HG03025 (cell line): Measurements from ENCODE around the gene CYP1A2.
"Not testable (repeated sequence)": the region's sequence is repeated elsewhere in the genome, so short reads cannot be mapped to it uniquely, and the experiment has no call there.

Experiments
- ATAC-seq: cut with Tn5 transposase; IDR thresholded peaks from one replicate; pipeline ENCODE4 v1.9.1; 2021; ENCODE audit warnings: mild to moderate bottlenecking, moderate library complexity; ENCODE audit not compliant: unreplicated experiment, low FRiP score

The CYP1A2 gene

DNA sequence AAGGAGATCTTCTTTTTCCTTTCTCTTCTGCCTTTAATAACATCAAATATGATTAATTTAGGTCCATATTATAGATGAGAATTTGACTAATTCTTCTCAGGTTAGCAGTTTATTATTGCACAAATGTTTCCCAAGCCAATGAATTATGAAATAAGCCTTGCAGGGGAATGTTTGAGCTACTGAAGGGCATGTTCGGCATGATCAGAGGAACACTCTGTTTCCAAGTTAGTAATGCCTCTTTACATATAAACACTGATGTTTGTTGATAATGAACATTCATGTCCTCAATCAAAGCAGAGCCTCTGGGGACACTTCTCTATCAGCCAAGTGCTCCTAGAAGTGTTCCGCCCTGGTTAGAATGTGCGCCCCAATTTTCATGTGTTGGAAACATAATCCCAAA, 13.3 kb upstream of the CYP1A2 start:
- no peak for ATAC-seq

DNA sequence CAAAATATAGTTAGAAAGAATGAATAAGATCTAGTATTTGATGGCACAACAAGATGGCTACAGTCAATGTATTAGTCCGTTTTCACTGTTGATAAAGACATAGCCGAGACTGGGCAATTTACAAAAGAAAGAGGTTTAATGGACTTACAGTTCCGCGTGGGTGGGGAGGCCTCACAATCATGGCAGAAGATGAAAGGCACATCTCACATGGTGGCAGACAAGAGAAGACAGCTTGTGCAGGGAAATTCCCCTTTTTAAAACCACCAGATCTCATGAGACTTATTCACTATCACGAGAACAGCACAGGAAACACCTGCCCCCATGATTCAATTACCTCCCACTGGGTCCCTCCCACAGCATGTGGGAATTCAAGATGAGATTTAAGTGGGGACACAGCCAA, 10.4 kb upstream of the CYP1A2 start:
- ATAC-seq: not testable (repeated sequence)

- no peak for ATAC-seq
Observed at GRCh38 chr15:74742422-74742821, 6.2 kb upstream of the CYP1A2 start.

DNA sequence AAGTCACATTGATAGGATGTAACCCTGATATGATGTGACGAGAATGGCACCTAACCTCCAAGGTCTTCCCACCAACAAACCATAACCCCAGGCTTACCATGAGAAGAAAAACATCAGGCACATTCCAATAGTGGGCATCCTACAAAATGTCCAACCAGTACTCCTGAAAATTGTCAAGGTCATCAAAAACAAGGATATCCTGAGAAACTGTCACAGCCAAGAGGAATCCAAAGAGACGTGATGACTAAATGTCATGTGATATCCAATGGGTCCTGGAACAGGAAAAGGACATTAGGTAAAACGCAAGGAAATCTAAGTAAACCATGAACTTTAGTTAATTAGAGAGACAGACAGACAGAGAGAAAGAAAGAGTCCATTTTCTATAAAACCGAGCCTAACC, 2.3 kb upstream of the CYP1A2 start:
- no peak for ATAC-seq

GRCh38 chr15:74749832-74750231, 1.2 kb downstream of the CYP1A2 start:
- ATAC-seq: no peak

GRCh38 chr15:74750751-74751150, 2.1 kb downstream of the CYP1A2 start:
- no peak for ATAC-seq

- no peak for ATAC-seq
Observed at GRCh38 chr15:74752011-74752410, 3.4 kb downstream of the CYP1A2 start.

- ATAC-seq: no peak
Observed at GRCh38 chr15:74752531-74752930, 3.9 kb downstream of the CYP1A2 start.

DNA sequence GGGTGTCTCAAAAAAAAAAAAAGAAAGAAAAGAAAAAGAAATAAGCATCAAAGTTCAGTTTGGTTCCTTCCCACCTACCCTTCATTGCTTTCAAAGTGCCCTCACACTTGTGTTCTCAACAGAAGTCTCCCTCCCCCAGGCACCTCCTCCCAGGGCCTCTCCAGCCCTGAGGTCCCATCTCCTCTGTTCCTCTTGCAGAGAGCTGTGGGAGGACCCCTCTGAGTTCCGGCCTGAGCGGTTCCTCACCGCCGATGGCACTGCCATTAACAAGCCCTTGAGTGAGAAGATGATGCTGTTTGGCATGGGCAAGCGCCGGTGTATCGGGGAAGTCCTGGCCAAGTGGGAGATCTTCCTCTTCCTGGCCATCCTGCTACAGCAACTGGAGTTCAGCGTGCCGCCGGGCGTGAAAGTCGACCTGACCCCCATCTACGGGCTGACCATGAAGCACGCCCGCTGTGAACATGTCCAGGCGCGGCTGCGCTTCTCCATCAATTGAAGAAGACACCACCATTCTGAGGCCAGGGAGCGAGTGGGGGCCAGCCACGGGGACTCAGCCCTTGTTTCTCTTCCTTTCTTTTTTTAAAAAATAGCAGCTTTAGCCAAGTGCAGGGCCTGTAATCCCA, 6.1 kb downstream of the CYP1A2 start:
- no peak for ATAC-seq

GRCh38 chr15:74758736-74759135, 10.1 kb downstream of the CYP1A2 start:
- no peak for ATAC-seq

DNA sequence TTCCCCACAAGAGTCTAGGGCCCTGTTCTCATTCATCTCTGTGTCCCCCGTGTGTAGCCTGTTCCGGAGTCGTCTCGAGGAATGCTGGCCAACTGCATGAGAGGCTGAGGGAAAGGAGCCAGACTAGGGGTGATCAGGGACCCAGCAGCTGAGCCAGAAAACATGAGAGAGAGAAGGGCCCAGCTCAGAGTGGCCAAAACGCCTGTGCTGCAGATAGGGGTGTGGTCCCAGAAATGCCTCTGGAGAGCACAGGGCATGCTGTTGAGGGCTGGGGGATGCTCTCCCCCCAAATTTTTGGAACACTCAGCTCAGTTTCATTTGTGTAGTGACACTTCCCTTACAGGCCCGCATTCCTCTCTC, 14.1 kb downstream of the CYP1A2 start:
- no peak for ATAC-seq

- ATAC-seq: no peak
Observed at GRCh38 chr15:74763416-74763815, 14.8 kb downstream of the CYP1A2 start.

DNA sequence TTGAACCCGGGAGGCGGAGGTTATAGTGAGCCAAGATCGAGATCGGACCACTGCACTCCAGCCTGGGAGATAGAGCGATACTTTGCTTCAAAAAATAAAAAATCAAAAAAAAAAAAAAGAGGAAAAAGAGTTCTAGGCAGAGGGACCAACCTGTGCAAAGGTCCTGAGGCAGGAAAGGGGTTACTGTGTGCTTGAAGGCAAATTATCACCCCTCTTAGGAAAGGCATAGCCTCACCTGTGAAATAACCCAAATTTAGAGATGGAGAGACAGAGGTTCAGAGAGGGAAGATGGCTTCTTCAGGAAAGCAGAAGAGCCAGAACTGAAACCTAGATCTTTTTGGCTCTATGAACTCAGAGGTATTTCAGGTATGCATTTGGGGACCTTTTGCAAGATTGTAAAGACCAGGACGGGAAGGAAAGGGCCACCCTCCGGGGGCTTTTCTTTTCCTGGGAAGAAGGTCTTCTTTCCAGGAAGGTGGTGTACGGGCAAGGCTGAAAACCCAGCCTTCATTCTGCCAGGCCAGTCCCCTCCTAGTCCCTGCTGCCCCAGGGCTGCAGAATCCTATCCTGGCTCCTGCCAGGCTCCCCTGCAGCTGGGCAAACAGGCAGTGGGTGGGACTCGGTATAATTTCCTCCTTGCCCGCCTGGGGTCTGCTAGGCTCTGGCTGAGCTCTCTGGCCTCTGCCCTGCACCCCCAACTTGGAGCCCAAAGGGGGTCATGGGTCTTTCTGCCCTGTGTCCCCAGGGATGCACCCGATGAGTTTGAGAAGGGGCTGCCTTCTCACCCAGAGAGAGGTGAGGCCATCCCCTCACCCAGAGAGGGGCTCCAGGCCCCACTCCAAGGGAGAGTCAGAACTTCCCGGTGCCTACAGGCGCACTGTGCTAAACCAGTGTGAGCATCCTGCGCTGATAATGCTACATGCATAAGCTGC, 18.8 kb downstream of the CYP1A2 start:
- no peak for ATAC-seq

DNA sequence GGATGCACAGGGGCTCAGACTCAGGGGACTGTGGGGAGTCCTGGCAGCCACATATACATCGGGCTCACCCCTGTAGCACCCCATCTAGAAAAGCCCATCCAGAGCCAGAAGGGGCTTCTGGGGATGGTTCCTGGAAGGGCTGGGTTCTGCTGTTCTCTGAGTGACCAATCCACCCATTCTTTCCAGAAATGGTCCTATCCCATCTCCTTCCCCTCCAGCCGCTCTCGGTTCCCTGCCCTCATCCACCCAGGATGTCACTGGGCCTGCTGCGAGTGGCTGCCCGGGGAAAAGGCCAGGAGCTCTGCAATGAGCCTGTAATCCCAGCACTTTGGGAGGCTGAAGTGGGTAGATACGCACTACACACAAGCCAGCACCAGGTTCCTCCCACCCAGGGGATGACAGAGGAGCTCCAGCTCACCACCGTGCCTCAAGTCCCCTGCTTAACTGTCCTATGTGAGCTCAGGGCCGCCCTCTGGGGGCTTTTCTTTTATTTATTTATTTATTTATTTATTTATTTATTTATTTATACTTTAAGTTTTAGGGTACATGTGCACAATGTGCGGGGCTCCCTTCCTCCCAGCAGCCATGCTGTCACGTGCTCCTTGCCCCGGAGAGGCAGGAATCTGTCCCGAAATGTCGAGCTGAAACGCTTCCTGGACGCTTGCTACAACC, 19.6 kb downstream of the CYP1A2 start:
- no peak for ATAC-seq

DNA sequence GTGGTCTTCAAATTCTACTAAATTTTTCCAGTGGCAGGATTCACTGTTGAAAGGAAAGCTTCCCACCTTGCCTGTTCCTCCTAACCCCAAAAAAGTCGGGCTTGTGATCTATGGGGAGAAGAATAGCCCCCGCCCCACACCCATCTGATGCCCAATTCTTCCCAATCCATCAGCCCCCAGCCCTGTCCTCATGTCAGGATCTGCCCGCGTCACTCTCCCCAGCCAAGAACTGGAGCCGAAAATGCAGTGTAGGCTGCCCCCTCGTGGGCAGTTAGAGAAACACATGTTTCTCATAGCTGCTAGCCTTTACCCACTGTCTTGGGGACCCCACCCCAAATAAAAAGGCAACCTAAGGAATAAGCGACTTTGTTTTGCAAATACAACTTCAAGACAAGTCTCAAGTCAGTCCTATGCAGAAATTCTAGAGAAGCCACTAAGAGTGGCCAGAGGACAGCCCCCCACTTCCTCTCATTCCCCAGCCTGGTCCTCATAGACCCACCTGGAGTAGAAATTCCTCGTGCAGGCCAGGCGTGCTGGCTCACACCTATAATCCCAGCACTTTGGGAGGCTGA, 20.2 kb downstream of the CYP1A2 start:
- ATAC-seq: no peak

DNA sequence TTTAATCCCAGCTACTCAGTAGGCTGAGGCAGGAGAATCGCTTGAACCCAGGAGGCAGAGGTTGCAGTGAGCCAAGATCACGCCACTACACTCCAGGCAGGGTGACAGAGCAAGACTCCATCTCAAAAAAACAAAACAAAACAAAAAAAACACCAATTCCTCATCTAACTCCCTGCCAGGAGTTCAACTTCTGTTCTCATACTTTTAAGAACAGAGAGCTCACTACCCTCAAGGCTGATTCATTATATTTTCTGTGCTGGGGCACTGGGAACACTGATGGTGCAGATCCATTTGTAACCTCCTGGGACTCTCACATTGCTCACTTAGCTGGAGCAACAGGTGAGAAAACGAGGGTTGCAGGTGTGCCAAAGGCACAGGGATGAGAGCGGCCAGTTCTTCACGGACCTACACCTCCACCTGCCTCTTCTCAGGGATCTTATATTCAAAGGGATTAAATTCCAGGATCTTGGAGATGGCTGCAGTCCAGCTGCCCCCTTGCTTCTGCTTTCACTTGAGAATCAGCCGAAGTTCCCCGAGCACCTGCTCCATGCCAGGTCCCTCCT, 20.9 kb downstream of the CYP1A2 start:
- no peak for ATAC-seq

DNA sequence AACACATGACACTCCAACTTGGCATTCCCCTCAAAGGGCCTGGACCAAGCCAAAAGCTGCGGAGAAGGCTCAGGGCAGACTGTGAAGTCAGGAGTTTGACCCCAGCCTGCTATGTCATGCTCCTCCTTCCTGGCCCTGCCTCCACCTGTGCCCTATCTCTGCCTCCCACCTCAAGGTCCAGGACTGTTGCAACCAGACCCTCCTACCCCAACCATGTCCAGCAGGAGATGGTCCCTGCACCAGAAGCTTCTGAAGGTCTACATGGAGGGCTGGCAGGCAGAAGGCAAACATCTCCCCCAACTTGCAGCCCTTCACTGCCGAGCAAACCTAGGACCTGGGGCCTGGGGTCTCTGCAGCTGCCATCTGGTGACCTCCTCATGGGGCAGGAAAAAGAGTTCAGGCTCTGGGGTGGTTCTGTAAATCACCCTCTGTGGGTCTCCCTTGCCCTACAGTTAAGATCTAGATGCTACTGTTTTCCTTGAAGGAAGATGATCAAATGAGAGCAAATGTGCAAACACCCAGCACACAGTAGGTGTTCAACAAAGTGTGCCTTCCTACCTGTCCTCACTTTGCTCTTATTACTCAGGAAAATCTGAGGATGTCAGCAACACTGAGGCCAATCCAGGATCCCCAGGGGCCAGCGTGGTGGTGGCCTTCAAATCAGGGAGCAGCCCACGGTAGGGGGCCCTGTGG, 21.7 kb downstream of the CYP1A2 start:
- no peak for ATAC-seq

- no peak for ATAC-seq
Observed at GRCh38 chr15:74773329-74773728, 24.7 kb downstream of the CYP1A2 start.

DNA sequence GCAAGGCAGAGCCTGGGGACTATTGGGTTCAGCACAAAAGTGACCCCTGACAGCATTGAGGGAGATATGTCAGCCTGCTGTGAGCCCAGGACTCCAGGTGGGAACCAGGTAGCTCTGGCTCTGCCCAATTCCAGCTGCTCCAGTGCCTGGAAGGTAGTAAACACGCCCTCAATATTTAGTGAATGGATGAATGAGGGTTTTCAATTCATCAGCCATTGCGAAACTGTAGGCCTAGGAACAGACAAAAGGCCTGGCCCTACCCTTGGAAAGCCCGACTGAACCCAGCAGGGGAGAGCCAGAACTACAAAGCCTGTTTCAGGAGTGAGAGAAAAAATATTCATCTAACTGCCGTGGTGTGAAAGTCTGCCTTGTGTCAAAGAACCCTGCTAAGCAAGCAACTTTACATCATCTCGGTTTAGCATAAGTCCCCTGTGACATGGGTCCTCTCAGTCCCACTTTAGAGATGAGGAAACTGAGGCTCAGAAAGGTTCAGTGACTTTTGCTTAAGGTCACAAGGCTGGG, 25.1 kb downstream of the CYP1A2 start:
- no peak for ATAC-seq

DNA sequence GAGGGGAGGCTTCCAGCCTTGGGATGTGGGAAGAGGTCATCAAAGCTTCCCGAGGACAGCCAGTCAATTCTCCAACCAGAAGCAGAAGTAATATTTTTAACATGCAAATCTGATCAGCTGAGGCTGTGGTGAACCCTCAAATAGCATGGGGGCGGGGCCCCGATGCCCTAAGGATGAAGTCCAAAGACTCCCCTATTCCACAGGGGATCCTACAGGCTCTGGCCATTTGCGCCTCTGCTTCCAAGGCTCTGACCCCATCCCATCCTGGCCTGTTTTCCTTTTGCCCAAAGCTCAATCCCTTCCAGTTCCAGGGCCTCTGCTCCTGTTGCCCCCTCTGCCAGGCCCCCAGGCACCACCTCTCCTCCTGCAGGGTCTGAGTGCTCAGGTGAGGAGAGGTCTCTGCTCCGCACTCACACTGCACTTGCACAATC, 26.5 kb downstream of the CYP1A2 start:
- ATAC-seq: no peak
